ENCODE data around the gene DENND5A.

DNA sequence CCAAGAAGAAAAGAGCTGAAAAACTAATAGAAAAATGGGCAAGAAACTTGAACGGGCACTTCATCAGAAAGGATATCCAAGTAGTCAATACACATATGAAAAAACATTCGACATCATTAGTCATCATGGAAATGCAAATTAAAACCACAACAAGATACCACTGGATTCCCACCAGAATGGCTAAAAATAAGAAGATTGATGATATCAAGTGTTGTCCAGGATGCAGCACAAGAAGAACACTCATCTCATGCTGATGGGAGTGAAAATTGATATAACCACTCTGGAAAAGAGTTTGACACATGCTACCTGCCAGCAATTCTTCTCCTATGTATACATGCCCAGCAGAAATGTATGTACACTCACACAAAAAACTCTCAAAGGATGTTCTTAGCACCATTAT, 146.9 kb downstream of the DENND5A start:
- TF ChIP-seq CTCF (IDR thresholded peaks at IDR 0.05) (no peak), POLR2AphosphoS5 (IDR thresholded peaks at IDR 0.05) (no peak), EP300 (IDR thresholded peaks at IDR 0.05) (no peak)

Measured in esophagus muscularis mucosa (tissue), 4 donors.